ENCODE results near the gene GGN. TPM values are rescaled to one million over a fixed set of nuclear protein-coding genes. Genes with fewer than 3 reads are reported as not detected.

The GGN gene
- 1 to 10 TPM in 1 of 4 donors, under 1 TPM in 2, not detected in 1; 0.33 to 2.2 (median 0.91) TPM for total RNA-seq

- Histone ChIP-seq H3K36me3 (peaks cover 18 to 38% (median 36%) of the 10 kb centered on the region in 4 donors), H3K9me3 (no peaks in the 10 kb centered on the region), H3K4me1 (peaks cover 33 to 47% (median 43%) of the 10 kb centered on the region in 4 donors), H3K27me3 (peaks cover 0 to 63% (median 4%) of the 10 kb centered on the region in 4 donors), H3K4me3 (peak within 1 kb of the TSS; percentile 49 to 72 (median 58)), H3K27ac (replicated peaks in 1 of 4) (peak within 1 kb of the TSS; percentile 40 to 75 (median 72))
- 1% methylated on average over 46 of the region's 51 CpGs for WGBS
- intact Hi-C loops (cut with DNase I) = no loop called here
- TF ChIP-seq POLR2A (IDR thresholded peaks at IDR 0.05; ENCODE audit: low read depth) (no peak), POLR2AphosphoS5 (IDR thresholded peaks at IDR 0.05) (peak in 1 of 2 donors; percentile 76)
- no peak for DNase-seq (ENCODE audit: extremely low spot score)
These were observed at the start of gene GGN for GRCh38 chr19:38387550-38388348. TSS of gene GGN (minus strand) at chr19:38388034. CDS start at chr19:38387261, 773 bp downstream.

- WGBS = 93% methylated on average over 6 of the region's 6 CpGs
- intact Hi-C loops (cut with DNase I) = no loop called here
These were observed 49.5 kb upstream of the GGN start for GRCh38 chr19:38437295-38437694.

GRCh38 chr19:38434549-38435051 lies 46.8 kb upstream of the GGN start:
- H3K27ac ChIP-seq (replicated peaks in 1 of 4) = no peak overlapping the region
- DNase-seq (ENCODE audit: extremely low spot score) = no peak
- H3K27me3 ChIP-seq = peaks cover 0 to 65% (median 9%) of the 10 kb centered on the region in 4 donors
- no peaks in the 10 kb centered on the region for H3K36me3 ChIP-seq
- peaks cover 0 to 9% (median 8%) of the 10 kb centered on the region in 4 donors for H3K4me1 ChIP-seq
- 18% methylated on average over 7 of the region's 13 CpGs for WGBS
- TF ChIP-seq EP300 (IDR thresholded peaks at IDR 0.05) (no peak), POLR2A (IDR thresholded peaks at IDR 0.05; ENCODE audit: low read depth) (peak; percentile 6)
- H3K9me3 ChIP-seq = no peaks in the 10 kb centered on the region
- peak overlapping the region in 3 of 4 donors; percentile 20 to 33 (median 31) for H3K4me3 ChIP-seq
- intact Hi-C loops (cut with DNase I) = no loop called here

More at GRCh38 chr19:38437295-38437694, 49.5 kb upstream of the GGN start:
- no peak for DNase-seq (ENCODE audit: extremely low spot score)
- H3K27me3 ChIP-seq = peaks cover 0 to 76% (median 9%) of the 10 kb centered on the region in 4 donors
- TF ChIP-seq POLR2A (IDR thresholded peaks at IDR 0.05; ENCODE audit: low read depth) (no peak), EP300 (IDR thresholded peaks at IDR 0.05) (no peak), CTCF (IDR thresholded peaks at IDR 0.05) (no peak), POLR2AphosphoS5 (IDR thresholded peaks at IDR 0.05) (no peak)
- H3K9me3 ChIP-seq = no peaks in the 10 kb centered on the region
- no peak overlapping the region for H3K27ac ChIP-seq (replicated peaks in 1 of 4)
- H3K36me3 ChIP-seq = no peaks in the 10 kb centered on the region
- H3K4me3 ChIP-seq = no peak overlapping the region
- peaks cover 0 to 9% (median 8%) of the 10 kb centered on the region in 4 donors for H3K4me1 ChIP-seq

GRCh38 chr19:38433268-38433733 lies 45.5 kb upstream of the GGN start, which contains the start of gene RYR1:
TSS of gene RYR1 (plus strand) at chr19:38433691. CDS start at chr19:38433830, 139 bp downstream.
- peaks cover 0 to 9% (median 8%) of the 10 kb centered on the region in 4 donors for H3K4me1 ChIP-seq
- H3K27ac ChIP-seq (replicated peaks in 1 of 4) = no peak within 1 kb of the TSS
- no peaks in the 10 kb centered on the region for H3K9me3 ChIP-seq
- TF ChIP-seq CTCF (IDR thresholded peaks at IDR 0.05) = no peak
- TF ChIP-seq EP300 (IDR thresholded peaks at IDR 0.05) = no peak
- no peak for TF ChIP-seq POLR2A (IDR thresholded peaks at IDR 0.05; ENCODE audit: low read depth)
- no peak for TF ChIP-seq POLR2AphosphoS5 (IDR thresholded peaks at IDR 0.05)
- 16% methylated on average over 20 of the region's 20 CpGs for WGBS
- peak within 1 kb of the TSS in 3 of 4 donors; percentile 31 to 38 (median 33) for H3K4me3 ChIP-seq
- no peaks in the 10 kb centered on the region for H3K36me3 ChIP-seq
- DNase-seq (ENCODE audit: extremely low spot score) = no peak
- intact Hi-C loops (cut with DNase I) = no loop called here
- peaks cover 0 to 55% (median 9%) of the 10 kb centered on the region in 4 donors for H3K27me3 ChIP-seq

GRCh38 chr19:38430931-38431330 lies 43.1 kb upstream of the GGN start:
- Histone ChIP-seq H3K4me3 (no peak overlapping the region), H3K9me3 (no peaks in the 10 kb centered on the region), H3K36me3 (no peaks in the 10 kb centered on the region), H3K27ac (replicated peaks in 1 of 4) (no peak overlapping the region), H3K27me3 (peaks cover 0 to 50% (median 9%) of the 10 kb centered on the region in 4 donors), H3K4me1 (peaks cover 0 to 9% (median 8%) of the 10 kb centered on the region in 4 donors)
- DNase-seq (ENCODE audit: extremely low spot score) = no peak
- TF ChIP-seq EP300 (IDR thresholded peaks at IDR 0.05) (no peak), POLR2AphosphoS5 (IDR thresholded peaks at IDR 0.05) (no peak), CTCF (IDR thresholded peaks at IDR 0.05) (no peak), POLR2A (IDR thresholded peaks at IDR 0.05; ENCODE audit: low read depth) (no peak)
- WGBS = 87% methylated on average over 7 of the region's 7 CpGs
- intact Hi-C loops (cut with DNase I) = no loop called here

All from esophagus muscularis mucosa (tissue), 4 donors.